WERI-Rb-1 (cell line): Measurements from ENCODE around the gene SYCE3.

ENCODE experiments used
- DNase-seq: peaks from one replicate; pipeline ENCODE4 v3.0.0-alpha.2; 2020
- H3K27ac ChIP-seq: fragments of 250-450 bp; sonication (Bioruptor Pico); 2 replicates; pipeline ENCODE4 v1.5.1; 2020; ENCODE audit warnings: mild to moderate bottlenecking, moderate library complexity
- H3K27me3 ChIP-seq: fragments of 250-450 bp; sonication (Bioruptor Pico); 2 replicates; pipeline ENCODE4 v1.5.1; 2021; ENCODE audit warnings: mild to moderate bottlenecking, low read depth, moderate library complexity; ENCODE audit not compliant: insufficient read depth, severe bottlenecking
- H3K36me3 ChIP-seq: fragments of 250-450 bp; sonication (Bioruptor Pico); 2 replicates; pipeline ENCODE4 v1.5.1; 2020; ENCODE audit warnings: mild to moderate bottlenecking, moderate library complexity
- H3K4me3 ChIP-seq: 2 replicates; pipeline ENCODE4 v1.5.1; 2011; ENCODE audit warnings: low read depth, mild to moderate bottlenecking, control low read depth, low read length
- H3K9me3 ChIP-seq: fragments of 250-450 bp; sonication (Bioruptor Pico); 2 replicates; pipeline ENCODE4 v1.5.1; 2021; ENCODE audit warnings: mild to moderate bottlenecking, moderate library complexity; ENCODE audit not compliant: severe bottlenecking
- TF ChIP-seq, protein P1 (sequence below): IDR thresholded peaks from 2 replicates; pipeline ENCODE4 v1.5.1; 2011; ENCODE audit warnings: low read depth, mild to moderate bottlenecking, control low read depth, inconsistent platforms, low read length

The SYCE3 gene

DNA sequence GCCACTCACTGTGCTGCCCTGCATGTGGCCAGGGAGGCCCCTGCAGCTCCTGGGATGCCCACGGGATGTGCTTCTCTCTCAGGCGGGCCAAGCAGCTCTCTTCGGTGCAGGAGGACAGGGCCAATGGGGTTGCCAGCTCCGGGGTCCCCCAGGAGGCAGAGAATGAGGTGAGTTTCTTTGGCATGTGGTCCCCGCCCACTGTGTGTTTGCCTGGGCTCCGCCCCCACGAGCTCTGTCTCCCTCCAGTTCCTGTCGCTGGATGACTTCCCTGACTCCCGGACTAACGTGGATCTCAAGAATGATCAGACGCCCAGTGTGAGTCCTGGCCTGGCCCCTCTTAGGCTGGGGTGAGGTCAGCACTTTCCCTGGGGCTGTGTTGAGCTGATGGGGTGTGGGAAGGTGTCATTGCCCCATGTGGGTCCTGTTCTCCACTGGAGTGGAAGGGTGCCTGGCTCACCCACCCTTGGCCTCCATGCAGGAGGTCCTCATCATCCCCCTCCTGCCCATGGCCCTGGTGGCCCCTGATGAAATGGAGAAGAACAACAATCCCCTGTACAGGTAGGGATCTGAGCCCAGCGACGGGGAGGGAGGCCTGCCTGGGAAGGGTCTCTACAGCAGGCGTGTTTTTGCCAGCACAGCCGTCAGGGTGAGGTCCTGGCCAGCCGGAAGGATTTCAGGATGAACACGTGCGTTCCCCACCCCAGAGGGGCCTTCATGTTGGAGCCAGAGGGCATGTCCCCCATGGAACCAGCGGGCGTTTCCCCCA, 45.0 kb downstream of the SYCE3 start:
- no peak overlapping the region for H3K4me3 ChIP-seq
- TF ChIP-seq, protein P1, sequence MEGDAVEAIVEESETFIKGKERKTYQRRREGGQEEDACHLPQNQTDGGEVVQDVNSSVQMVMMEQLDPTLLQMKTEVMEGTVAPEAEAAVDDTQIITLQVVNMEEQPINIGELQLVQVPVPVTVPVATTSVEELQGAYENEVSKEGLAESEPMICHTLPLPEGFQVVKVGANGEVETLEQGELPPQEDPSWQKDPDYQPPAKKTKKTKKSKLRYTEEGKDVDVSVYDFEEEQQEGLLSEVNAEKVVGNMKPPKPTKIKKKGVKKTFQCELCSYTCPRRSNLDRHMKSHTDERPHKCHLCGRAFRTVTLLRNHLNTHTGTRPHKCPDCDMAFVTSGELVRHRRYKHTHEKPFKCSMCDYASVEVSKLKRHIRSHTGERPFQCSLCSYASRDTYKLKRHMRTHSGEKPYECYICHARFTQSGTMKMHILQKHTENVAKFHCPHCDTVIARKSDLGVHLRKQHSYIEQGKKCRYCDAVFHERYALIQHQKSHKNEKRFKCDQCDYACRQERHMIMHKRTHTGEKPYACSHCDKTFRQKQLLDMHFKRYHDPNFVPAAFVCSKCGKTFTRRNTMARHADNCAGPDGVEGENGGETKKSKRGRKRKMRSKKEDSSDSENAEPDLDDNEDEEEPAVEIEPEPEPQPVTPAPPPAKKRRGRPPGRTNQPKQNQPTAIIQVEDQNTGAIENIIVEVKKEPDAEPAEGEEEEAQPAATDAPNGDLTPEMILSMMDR: no peak
- no peak for DNase-seq
- H3K9me3 ChIP-seq: no peaks in the 10 kb centered on the region
- H3K27me3 ChIP-seq: no peaks in the 10 kb centered on the region
- no peak overlapping the region for H3K27ac ChIP-seq
- peaks cover 84% of the 10 kb centered on the region for H3K36me3 ChIP-seq

DNA sequence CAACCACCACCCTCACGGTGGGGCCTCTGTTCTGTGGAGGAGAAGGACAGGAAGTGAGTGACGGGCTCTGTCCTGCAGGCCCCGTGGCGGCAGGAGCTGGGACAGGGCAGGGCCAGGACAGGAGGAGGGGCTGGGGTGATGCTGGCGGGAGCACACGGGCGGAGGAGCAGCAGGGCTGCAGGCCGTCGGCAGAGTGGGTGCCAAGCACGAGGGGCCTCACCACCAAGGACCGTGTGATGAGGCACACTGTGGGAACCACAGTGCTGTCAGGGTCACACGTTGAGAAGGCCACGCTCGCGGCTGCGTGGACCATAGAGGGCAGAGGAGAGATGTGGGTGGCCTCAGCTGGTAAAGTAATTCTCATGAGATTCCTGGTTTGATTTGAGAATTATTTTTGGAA, 45.8 kb downstream of the SYCE3 start:
- no peak for DNase-seq
- TF ChIP-seq, protein P1: no peak
- Histone ChIP-seq H3K36me3 (peaks cover 81% of the 10 kb centered on the region), H3K27me3 (no peaks in the 10 kb centered on the region), H3K27ac (no peak overlapping the region), H3K4me3 (no peak overlapping the region), H3K9me3 (no peaks in the 10 kb centered on the region)

DNA sequence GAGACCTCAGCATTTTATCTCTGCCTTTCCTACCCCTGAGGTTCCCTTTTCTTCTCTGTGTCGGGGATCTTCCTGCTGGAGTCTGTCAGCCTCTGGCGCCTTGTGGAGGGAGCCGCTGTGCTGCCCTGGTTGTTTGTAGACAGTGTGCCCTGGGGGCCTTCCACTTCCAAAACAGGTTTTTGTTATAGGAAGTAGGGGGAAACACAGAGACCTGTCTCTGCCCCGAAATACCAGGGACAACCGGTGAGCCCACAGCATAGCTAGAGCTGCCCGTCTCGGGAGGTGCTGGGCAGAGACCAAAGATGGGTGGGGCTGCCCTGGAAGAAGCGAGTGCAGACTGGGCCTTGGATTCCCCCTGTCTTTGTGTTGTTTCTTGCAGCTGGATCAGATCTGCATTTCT, 46.7 kb downstream of the SYCE3 start:
- Histone ChIP-seq H3K9me3 (no peaks in the 10 kb centered on the region), H3K36me3 (peaks cover 77% of the 10 kb centered on the region), H3K27me3 (no peaks in the 10 kb centered on the region), H3K4me3 (no peak overlapping the region), H3K27ac (no peak overlapping the region)
- TF ChIP-seq, protein P1: no peak
- no peak for DNase-seq

- Histone ChIP-seq H3K9me3 (no peaks in the 10 kb centered on the region), H3K27ac (no peak overlapping the region; the same call in 1 of the 2 replicates), H3K4me3 (no peak overlapping the region), H3K27me3 (no peaks in the 10 kb centered on the region), H3K36me3 (peaks cover 67% of the 10 kb centered on the region)
- TF ChIP-seq, protein P1: no peak
- no peak for DNase-seq
Measured at GRCh38 chr22:50513175-50513574, 49.5 kb downstream of the SYCE3 start.

- H3K9me3 ChIP-seq: no peaks in the 10 kb centered on the region
- TF ChIP-seq, protein P1: no peak
- peak overlapping the region; percentile 97 for H3K4me3 ChIP-seq
- H3K27me3 ChIP-seq: no peaks in the 10 kb centered on the region
- DNase-seq: no peak
- H3K36me3 ChIP-seq: peaks cover 50% of the 10 kb centered on the region
- peak overlapping the region; percentile 99 for H3K27ac ChIP-seq
Measured at GRCh38 chr22:50508897-50509296, 53.8 kb downstream of the SYCE3 start.
